SH-SY5Y (cell line): Measurements from ENCODE around the gene SLC24A3.

ENCODE experiments used
- GATA2 ChIP-seq: IDR thresholded peaks from 2 replicates; pipeline ENCODE4 v1.6.1; 2011; ENCODE audit warnings: mild to moderate bottlenecking, low read depth, low read length
- GATA3 ChIP-seq: IDR thresholded peaks from 2 replicates; pipeline ENCODE4 v1.6.1; 2011; ENCODE audit warnings: low read depth, mild to moderate bottlenecking, low read length, moderate library complexity

The SLC24A3 gene

DNA sequence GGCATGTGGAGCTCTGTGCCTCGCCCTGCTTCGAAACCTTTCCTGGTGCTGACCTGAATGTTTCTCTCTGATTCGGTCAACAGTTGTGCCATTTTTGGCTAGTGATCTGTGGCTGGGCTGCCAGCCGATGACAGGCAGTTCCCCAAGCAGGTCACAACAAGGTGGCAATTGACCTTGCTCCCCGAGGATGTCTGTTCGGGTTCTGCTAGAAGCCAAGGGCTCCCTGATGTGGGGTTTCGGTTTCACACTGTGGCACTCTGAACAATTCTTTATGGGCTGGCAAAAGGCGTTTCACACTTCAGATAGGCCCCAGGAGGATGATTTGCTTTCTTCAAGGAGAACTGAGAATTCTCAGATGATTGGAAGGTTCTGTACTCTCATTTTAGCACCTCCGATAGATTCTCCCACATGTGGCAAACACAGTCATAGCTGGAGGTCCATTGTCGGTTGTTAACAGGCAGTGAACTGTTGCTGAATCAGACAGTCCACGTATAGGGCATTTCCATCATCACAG lies 135.6 kb downstream of the SLC24A3 start:
- no peak for TF ChIP-seq GATA3
- no peak for TF ChIP-seq GATA2

- TF ChIP-seq GATA2 = no peak
- no peak for TF ChIP-seq GATA3
These were observed 136.1 kb downstream of the SLC24A3 start for GRCh38 chr20:19348582-19348981.

DNA sequence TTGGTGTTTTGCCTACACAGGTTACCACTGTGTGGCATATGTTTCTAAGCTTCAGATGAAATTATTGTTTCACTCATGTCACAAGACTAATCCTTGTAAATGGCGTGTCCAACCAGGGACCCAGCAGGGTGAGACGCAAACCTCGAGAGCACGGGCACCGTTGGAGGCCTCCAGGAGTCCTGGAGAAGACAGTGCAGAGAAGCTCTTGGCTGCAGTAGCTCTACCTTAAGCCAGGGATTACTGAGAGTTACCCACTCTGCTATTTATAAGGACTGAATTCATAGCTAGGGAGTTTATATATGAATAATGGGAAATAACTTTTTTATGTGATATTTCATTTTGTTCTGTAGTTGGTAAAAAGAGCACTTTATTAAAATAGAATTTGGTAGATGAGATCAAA lies 137.4 kb downstream of the SLC24A3 start:
- no peak for TF ChIP-seq GATA2
- no peak for TF ChIP-seq GATA3

- TF ChIP-seq GATA2 (no peak), GATA3 (no peak)
These were observed 139.1 kb downstream of the SLC24A3 start for GRCh38 chr20:19351542-19351941.

DNA sequence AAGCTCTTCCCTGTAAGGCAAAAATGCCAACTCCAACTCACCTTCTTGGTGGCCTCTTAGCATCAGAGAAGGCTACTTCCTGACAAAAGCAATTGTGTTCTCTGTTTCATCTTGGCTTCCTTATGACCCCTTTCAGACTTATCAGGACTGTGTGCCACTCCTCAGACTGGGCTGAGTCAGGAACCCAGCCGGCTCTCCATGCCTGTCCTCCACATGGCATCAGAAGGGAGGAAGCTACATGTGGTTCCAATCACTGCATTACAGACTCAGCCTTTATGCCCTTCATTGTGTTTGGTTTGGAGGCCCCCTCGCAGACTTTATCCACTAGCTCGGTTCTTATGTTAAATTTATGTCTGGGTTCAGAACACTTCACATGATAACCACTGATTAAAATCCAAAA lies 142.5 kb downstream of the SLC24A3 start:
- no peak for TF ChIP-seq GATA3
- no peak for TF ChIP-seq GATA2

DNA sequence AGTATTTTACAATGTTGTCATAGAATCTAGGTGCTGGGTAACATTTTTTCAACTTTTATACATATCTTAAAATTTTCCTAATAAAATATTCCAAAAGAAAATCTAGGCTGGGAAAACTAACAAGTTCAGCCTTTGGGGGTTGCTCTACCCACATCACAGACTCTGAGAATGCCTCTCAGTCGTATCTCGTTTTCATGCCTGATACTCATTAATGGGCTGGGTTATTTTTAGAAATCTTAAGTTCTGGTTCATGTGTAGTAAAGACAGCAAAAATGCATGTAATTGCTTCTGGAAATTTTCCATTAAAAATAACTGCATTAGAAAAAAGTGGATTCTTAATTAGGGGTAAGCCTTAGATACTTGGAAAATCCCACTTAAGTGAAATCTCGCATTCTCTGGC lies 149.3 kb downstream of the SLC24A3 start:
- TF ChIP-seq GATA2 = no peak
- no peak for TF ChIP-seq GATA3

GRCh38 chr20:19363476-19363875 lies 151.0 kb downstream of the SLC24A3 start:
- no peak for TF ChIP-seq GATA2
- TF ChIP-seq GATA3 = no peak

DNA sequence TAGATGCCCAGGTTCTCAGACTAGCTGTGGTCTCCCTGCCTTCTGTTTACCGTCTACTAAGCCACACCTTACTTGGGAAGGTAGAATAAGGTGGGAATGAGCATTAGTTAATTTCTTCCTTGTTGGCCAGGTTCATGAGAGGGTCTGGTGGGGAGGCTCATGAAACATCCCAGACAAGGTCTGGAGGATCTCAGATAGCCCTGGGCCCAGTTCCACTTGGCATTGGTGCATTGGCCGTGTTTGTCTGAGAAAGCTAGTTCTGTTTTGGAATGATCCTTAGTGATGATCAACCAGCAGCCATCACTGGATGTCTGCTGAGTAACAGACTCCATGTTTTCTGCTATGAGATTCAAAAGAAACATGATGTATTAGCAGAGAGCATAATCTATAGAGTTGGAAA lies 155.1 kb downstream of the SLC24A3 start:
- TF ChIP-seq GATA2 (no peak), GATA3 (no peak)

DNA sequence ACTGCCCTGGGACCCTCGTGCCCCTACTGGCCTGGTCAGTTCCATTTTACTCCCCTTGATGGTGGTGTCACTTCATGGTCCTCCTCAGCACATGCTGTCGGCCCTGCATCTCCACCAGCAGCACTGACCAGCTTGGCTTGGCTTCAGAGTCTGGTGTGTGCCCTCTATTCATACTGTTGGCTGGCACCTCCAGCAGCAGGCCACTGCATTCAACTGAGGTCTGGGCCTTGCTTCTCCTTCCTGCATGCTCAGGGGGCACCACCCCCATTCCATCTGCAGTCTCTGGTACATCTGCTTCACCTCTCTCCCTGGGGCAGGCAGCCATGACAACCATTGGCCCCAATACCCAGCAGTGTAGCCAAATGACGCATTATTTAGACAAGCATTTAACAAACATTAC lies 155.9 kb downstream of the SLC24A3 start:
- TF ChIP-seq GATA3 (no peak), GATA2 (no peak)

- TF ChIP-seq GATA2 (no peak), GATA3 (no peak)
These were observed 157.9 kb downstream of the SLC24A3 start for GRCh38 chr20:19370076-19371075.

DNA sequence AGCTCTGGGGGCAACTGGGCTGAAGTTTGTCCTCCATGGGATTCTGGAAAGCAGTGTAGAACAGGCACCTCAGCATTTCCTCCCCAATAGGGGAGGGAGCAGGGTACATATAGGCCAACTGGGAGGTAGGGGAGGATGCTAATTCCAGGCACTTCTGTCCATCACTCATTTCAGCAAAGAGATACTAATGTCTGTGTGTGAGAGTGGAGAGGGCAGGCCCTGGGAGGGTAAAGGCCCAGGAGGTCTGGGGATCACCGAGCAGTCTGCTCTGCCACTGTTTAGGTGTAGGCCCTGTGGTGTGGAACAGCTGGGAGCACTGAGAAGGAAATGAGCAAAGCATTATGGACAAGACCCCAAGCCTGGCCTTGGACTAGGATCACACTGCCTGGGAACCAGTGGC lies 158.7 kb downstream of the SLC24A3 start:
- TF ChIP-seq GATA3 (no peak), GATA2 (no peak)

GRCh38 chr20:19374216-19374615 lies 161.8 kb downstream of the SLC24A3 start:
- TF ChIP-seq GATA3 = no peak
- no peak for TF ChIP-seq GATA2

GRCh38 chr20:19375395-19375794 lies 163.0 kb downstream of the SLC24A3 start:
- TF ChIP-seq GATA2 = no peak
- TF ChIP-seq GATA3 = no peak

GRCh38 chr20:19375801-19376200 lies 163.4 kb downstream of the SLC24A3 start:
- TF ChIP-seq GATA3 (no peak), GATA2 (no peak)
